ENCODE measurements around the gene KCNK5.

The KCNK5 gene

GRCh38 chr6:39170389-39170788 lies 58.9 kb downstream of the KCNK5 start:
- no peak for DNase-seq

GRCh38 chr6:39169448-39170344 lies 59.6 kb downstream of the KCNK5 start:
- no peak for DNase-seq

GRCh38 chr6:39167866-39168625 lies 61.2 kb downstream of the KCNK5 start:
- DNase-seq, result no peak

- no peak for DNase-seq
Measured at GRCh38 chr6:39167321-39167720, 62.0 kb downstream of the KCNK5 start.

DNA sequence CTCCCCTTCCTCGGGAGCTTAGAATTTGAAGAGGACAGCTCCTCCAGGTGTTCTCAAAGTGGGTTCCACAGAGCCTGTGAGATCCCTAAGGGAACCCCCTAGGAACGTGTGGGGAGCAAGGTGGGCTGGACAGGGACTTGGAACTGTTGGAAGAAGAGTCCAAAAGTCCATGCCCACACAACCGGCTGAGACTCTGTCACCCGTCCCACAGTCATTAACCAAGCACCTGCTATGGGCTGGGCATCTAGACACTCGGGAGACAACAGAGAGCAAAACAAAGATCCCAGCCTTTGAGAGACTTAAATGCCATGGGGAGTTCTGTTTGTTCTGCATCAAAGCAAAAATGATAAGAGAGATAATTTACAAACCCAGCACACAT lies 62.4 kb downstream of the KCNK5 start:
- no peak for DNase-seq

- DNase-seq, result peak; percentile 66
Measured at GRCh38 chr6:39166189-39166911, 62.9 kb downstream of the KCNK5 start.

GRCh38 chr6:39157511-39157910 lies 71.8 kb downstream of the KCNK5 start:
- no peak for DNase-seq

- no peak for DNase-seq
Measured at GRCh38 chr6:39156801-39157200, 72.5 kb downstream of the KCNK5 start.

GRCh38 chr6:39154705-39155104 lies 74.6 kb downstream of the KCNK5 start:
- no peak for DNase-seq

DNA sequence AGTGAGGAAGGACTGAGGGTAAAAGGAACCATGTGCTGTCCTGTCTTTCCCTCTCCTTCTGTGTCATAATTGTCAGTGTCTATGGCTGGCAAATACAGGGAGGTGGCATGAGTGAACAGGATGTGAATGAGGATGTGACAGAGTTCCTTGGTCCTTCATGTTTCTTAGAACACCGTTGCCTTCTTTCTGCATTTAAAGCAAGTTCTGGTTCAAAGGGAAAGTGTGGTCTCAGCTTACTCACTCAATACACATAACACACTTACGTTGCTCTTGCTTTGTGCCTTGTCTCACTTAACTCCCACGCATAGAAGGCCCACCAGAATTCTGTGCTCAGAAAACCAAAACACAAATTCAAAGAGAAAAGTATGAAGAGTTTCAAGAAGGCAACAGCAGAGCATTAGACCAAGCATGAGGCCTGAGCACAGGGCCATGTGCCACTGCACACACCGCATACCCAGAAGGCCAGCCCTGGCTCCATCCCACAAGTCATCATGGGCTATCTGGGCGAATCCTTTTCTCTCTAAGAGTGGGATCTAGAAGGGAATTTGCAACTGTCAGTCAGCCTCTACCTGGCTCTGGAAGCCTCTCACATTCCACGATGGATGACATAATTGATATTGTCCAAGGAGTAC lies 75.4 kb downstream of the KCNK5 start:
- no peak for DNase-seq

DNA sequence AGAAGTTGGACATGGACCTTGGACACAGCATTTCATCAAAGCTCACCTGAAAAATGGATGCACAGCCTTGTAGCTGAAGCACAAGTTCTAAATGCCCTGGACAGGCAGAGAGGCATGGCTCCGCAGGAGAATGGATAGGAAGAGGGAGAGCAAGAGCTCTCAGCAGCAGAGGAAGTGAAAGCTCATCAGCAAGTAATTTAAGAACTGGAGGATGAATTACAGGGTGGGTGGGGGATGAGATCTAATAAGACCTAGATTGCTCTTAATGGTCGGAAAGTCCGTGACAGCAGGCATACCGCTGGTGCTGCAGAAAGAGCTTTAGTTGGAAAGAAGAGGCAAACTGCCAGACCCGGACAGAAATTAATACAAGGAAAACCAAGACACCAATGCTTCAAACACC lies 77.0 kb downstream of the KCNK5 start:
- DNase-seq, result no peak

DNA sequence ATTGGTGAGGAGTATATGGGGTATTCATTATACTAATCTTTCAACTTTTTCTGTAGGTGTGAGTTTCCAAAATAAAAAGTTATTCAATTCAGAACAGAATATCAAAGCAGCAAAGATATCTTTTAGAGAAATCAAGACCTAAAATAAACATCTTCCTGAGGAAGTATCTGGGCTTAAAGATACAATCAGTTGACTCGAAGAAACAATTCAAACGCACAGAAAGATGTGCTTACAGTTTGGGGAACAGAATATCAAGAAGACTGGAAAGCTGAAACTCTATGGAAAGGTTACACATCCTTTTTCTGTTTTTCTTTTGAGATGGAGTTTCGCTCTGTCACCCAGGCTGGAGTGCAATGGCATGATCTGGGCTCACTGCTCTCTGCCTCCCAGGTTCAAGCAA lies 78.1 kb downstream of the KCNK5 start:
- no peak for DNase-seq

DNA sequence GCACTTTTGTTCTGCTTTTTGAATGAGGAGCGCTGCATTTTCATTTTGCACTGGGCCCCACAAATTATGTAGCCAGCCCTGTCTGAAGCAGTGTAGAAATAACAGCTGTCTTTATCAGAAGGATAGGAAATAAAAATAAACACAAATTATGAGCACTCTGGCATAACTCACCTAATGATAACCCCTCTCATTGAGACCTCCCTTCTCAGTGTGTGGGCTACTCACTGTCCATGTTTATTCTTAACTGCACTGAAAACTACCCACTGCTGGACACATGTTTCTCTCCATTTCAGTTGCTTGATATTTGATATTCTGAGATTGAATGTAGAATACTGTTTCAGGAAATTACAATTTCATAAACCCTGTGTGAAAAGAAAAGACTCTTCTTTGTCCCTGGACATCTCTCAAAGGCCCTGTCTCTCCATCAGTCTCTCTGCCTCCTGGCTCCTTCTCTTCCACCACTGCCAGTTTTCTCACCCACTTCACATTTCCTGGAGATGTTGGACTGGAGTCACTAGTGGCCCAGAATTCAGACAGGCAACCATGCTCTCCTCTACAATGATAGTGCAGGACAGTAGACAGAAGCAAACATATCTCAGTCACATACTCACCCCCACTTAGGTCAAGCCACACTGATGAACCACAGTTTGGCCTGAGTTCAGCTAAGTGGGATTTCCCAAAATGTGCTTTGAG lies 84.6 kb downstream of the KCNK5 start:
- DNase-seq, result no peak

GRCh38 chr6:39143238-39143930 lies 85.9 kb downstream of the KCNK5 start:
- DNase-seq, result no peak

GRCh38 chr6:39140556-39141167 lies 88.6 kb downstream of the KCNK5 start:
- no peak for DNase-seq

All from activated CD4-positive, alpha-beta T cell treated with anti-CD3 and anti-CD28 coated beads for 1 hour (primary cell).